ENCODE data around the gene P2RY2.

- TF ChIP-seq CTCF (IDR thresholded peaks at IDR 0.05) (no peak), EZH2phosphoT487 (IDR thresholded peaks at IDR 0.05) (no peak)
Observed at GRCh38 chr11:73193251-73194033, 24.6 kb upstream of the P2RY2 start.

Data from neural progenitor cell (in vitro differentiated cells).